Fibroblast of pulmonary artery (primary cell): ENCODE measurements around the gene BAIAP2L1.
"Not testable (repeated sequence)": the region's sequence is repeated elsewhere in the genome, so short reads cannot be mapped to it uniquely, and the experiment has no call there.

Experiments
- DNase-seq: peaks from one replicate; pipeline ENCODE4 v3.0.0-alpha.2; 2010; ENCODE audit warnings: low read depth
- H3K4me3 ChIP-seq: replicated peaks from 2 replicates; pipeline ENCODE4 v1.5.1; 2011; ENCODE audit warnings: low read depth, mild to moderate bottlenecking, control low read depth, low read length, moderate library complexity
- TF ChIP-seq, protein P1 (sequence below): IDR thresholded peaks from 2 replicates; pipeline ENCODE4 v1.5.1; 2011; ENCODE audit warnings: mild to moderate bottlenecking, control low read depth, low read length, inconsistent platforms; ENCODE audit errors: missing control alignments

Gene BAIAP2L1, protein sequence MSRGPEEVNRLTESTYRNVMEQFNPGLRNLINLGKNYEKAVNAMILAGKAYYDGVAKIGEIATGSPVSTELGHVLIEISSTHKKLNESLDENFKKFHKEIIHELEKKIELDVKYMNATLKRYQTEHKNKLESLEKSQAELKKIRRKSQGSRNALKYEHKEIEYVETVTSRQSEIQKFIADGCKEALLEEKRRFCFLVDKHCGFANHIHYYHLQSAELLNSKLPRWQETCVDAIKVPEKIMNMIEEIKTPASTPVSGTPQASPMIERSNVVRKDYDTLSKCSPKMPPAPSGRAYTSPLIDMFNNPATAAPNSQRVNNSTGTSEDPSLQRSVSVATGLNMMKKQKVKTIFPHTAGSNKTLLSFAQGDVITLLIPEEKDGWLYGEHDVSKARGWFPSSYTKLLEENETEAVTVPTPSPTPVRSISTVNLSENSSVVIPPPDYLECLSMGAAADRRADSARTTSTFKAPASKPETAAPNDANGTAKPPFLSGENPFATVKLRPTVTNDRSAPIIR

DNA sequence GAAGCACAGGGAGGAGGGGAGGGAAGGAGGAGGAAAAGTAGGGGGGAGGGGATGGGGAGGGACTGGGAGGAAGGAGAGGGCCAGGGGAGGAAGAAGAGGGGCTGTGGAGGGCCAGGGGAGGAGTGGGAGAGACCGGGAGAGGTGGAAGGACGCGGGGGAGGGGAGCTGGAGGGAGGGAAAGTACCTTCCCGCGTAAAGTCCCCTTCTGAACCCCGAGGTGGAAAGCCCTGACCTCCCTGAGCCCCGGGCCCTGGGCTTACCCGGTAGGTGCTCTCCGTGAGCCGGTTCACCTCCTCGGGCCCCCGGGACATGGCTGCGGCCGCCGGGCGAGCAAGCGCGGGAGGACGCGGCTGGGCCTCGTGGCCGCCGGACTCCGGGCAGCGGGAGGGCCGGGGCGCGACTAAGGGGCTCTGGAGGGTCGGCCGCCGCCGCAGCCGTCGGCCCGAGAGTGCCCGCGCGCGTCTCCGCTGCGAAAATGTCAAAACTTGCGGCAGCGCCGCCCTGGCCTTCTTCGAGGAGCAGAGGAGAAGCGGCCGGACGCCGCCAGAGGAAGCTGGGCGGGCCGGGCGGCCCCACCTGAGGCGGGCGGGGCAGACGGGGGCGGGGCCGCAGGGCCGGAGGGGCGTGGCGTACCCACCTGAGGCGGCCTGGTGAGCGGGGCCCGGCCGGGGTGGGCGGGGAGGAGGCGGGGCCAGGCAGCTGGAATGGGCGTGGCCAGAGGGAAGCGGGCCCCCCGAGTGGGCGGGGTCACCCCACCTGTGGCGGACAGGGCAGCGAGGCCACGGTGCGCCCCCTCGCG is at the start of gene BAIAP2L1:
TSS of gene BAIAP2L1 (minus strand) at position 549 of the 799 bp plus-strand sequence. CDS start at position 311, 238 bp downstream.
- DNase-seq, result peak; percentile 62
- H3K4me3 ChIP-seq, result peak within 1 kb of the TSS; percentile 53
- TF ChIP-seq, protein P1, sequence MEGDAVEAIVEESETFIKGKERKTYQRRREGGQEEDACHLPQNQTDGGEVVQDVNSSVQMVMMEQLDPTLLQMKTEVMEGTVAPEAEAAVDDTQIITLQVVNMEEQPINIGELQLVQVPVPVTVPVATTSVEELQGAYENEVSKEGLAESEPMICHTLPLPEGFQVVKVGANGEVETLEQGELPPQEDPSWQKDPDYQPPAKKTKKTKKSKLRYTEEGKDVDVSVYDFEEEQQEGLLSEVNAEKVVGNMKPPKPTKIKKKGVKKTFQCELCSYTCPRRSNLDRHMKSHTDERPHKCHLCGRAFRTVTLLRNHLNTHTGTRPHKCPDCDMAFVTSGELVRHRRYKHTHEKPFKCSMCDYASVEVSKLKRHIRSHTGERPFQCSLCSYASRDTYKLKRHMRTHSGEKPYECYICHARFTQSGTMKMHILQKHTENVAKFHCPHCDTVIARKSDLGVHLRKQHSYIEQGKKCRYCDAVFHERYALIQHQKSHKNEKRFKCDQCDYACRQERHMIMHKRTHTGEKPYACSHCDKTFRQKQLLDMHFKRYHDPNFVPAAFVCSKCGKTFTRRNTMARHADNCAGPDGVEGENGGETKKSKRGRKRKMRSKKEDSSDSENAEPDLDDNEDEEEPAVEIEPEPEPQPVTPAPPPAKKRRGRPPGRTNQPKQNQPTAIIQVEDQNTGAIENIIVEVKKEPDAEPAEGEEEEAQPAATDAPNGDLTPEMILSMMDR, result no peak

DNA sequence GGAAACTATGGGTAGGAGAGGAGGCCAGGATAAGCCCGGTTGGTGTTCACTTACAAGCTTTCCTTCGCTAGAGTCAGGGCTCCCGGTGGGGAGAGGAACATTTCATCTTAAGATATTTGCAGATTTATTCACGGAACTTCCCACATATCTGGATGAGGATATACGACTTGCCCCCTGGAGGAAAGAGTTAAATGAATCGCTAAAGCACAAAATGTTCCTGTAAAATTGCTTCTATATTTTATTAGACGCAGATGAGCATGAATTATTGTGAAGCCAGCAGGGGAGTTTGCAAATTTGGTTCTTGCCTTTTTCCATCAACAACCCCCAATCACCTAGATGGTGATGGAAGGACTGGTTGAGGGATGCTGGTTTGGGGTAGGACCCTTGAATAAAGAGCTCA is 47.9 kb upstream of the BAIAP2L1 start:
- no peak overlapping the region for H3K4me3 ChIP-seq
- TF ChIP-seq, protein P1, result no peak
- no peak for DNase-seq

DNA sequence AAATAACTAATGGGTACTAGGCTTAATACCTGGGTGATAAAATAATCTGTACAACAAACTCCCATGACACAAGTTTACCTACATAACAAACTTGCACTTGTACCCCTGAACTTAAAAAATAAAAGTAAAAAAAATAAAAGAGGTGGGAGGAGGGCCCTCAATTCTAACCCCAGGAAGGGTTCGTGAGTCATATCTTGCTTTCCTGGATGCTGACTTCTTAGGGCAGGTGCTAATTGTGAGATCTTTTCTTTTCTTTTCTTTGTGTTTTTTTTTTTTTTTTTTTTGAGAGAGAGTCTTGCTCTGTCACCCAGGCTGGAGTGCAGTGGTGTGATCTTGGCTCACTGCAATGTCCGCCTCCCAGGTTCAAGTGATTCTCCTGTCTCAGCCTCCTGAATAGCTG is 40.1 kb upstream of the BAIAP2L1 start:
- DNase-seq, H3K4me3 ChIP-seq: not testable (repeated sequence)

DNA sequence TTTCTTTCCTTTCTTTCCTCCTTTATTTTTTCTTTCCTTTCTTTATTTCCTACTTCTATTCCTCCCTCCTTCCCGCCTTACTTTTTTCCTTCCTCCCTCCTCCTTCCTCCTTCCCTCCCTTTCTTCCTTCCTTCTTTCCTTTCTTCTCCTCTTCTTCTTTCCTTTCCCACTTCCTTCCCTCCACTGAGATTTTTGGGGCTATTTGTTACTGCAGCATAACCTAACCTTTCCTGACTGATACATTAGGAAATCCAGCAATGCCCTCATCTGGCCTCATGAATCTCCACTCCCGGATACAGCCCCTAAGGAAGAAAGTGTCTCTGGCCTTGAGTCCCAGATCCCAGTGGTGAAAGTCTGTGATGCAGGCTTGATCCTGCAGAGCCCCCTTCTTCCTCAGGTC is 38.6 kb upstream of the BAIAP2L1 start:
- TF ChIP-seq, protein P1, result no peak
- no peak overlapping the region for H3K4me3 ChIP-seq
- no peak for DNase-seq

DNA sequence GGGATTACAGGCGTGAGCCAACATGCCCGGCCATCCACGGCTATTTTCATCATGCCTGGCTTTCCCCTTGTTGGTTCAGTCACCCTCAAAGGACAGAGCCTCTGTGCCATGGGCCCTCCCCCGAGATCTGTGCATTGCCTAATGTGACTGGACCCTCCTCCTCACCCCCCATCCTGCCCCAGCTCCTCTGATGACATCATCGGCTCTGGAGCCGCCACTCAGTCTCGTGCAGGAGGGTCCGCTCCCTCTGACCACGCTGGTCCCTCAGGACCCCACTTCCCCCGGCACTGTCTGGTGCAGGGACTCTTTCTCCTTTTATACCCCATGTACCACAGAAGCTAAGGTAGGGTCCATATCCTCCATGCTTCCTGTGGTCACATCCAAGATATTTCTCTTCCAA is 33.2 kb upstream of the BAIAP2L1 start:
- TF ChIP-seq, protein P1, result no peak
- no peak for DNase-seq
- H3K4me3 ChIP-seq, result no peak overlapping the region

DNA sequence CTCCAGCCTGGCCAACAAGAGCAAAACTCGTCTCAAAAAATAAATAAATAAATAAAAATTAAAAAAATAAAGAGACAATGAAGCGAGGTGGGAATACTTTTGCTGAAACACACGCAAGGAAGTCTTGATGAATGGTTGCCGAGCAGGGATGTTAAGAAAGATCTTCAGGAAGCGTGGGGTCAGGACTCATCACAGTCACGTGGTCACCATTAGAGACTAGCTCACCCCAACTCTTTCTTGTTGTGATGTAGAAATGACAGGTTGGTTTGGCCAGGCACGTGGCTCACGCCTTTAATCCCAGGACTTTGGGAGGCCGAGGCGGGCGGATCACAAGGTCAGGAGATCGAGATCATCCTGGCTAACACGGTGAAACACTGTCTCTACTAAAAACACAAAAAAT is 28.9 kb upstream of the BAIAP2L1 start:
- H3K4me3 ChIP-seq, result no peak overlapping the region

DNA sequence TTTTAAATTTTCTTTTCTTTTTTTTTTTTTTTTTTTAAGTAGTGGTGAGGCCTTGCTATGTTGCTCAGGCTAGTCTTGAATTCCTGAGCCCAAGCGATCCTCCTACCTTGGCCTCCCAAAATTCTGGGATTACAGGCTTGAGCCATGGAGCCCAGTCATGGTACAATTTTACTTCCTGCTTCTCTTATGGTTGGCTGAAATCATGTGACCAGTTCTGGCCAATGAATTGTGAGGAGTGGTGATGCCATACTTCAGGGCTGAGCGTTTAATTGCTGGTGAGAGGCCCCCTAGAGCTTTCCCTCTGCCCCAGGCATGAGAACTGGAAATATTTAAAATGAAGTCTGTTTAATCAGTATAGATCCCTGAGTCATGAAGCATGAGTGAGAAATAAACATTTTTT is 22.2 kb upstream of the BAIAP2L1 start:
- peak; percentile 34 for DNase-seq
- TF ChIP-seq, protein P1, result no peak
- H3K4me3 ChIP-seq, result no peak overlapping the region

More for the DNA sequence above, 28.9 kb upstream of the BAIAP2L1 start:
- TF ChIP-seq, protein P1, result no peak
- no peak for DNase-seq
